ENCODE results near the gene SAFB. TPM values are rescaled to one million over a fixed set of nuclear protein-coding genes. Genes with fewer than 3 reads are reported as not detected.

Gene SAFB
- total RNA-seq: 10 to 100 TPM; 31.2 to 45.7 (median 32.8) TPM
- long read RNA-seq, partial matches to known transcripts: 4 of 10 reads
- long read RNA-seq, other reads (novel, unspliced or antisense): 2 of 10 reads

- Histone ChIP-seq H3K9me3 (no peaks in the 10 kb centered on the region), H3K4me1 (peaks cover 0 to 53% (median 18%) of the 10 kb centered on the region in 4 donors), H3K27me3 (no peaks in the 10 kb centered on the region), H3K27ac (peak within 1 kb of the TSS; percentile 90 to 96 (median 95)), H3K36me3 (peaks cover 0 to 49% (median 15%) of the 10 kb centered on the region in 4 donors), H3K4me3 (peak within 1 kb of the TSS; percentile 95 to 100 (median 96))
- peak; percentile 91 to 94 (median 92) for ATAC-seq
- intact Hi-C loops (cut with DNase I): no loop called here
- WGBS (ENCODE audit: insufficient coverage, low coverage, low lambda C conversion rate, missing lambda C conversion rate): 0% methylated on average over 16 of the region's 116 CpGs
- TF ChIP-seq, protein P1, sequence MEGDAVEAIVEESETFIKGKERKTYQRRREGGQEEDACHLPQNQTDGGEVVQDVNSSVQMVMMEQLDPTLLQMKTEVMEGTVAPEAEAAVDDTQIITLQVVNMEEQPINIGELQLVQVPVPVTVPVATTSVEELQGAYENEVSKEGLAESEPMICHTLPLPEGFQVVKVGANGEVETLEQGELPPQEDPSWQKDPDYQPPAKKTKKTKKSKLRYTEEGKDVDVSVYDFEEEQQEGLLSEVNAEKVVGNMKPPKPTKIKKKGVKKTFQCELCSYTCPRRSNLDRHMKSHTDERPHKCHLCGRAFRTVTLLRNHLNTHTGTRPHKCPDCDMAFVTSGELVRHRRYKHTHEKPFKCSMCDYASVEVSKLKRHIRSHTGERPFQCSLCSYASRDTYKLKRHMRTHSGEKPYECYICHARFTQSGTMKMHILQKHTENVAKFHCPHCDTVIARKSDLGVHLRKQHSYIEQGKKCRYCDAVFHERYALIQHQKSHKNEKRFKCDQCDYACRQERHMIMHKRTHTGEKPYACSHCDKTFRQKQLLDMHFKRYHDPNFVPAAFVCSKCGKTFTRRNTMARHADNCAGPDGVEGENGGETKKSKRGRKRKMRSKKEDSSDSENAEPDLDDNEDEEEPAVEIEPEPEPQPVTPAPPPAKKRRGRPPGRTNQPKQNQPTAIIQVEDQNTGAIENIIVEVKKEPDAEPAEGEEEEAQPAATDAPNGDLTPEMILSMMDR (IDR thresholded peaks at IDR 0.05): no peak
- TF ChIP-seq POLR2A (IDR thresholded peaks at IDR 0.05): peak; percentile 90
- DNase-seq: peak; percentile 99 to 100 (median 100)
Observed at GRCh38 chr19:5622465-5623396, at the start of gene SAFB, which contains the start of gene SAFB2. SAFB (plus strand) TSS chr19:5623083; CDS start chr19:5623206, 123 bp downstream. SAFB2 (minus strand) TSS chr19:5622776; CDS start chr19:5622715, 61 bp downstream.

- DNase-seq (no peak), ATAC-seq (no peak)
- no peak overlapping the region for H3K4me3 ChIP-seq
- H3K36me3 ChIP-seq: no peaks in the 10 kb centered on the region
- H3K9me3 ChIP-seq: no peaks in the 10 kb centered on the region
- no peak overlapping the region for H3K27ac ChIP-seq
- no peak for TF ChIP-seq POLR2A (IDR thresholded peaks at IDR 0.05)
- TF ChIP-seq, protein P1 (IDR thresholded peaks at IDR 0.05): no peak
- WGBS (ENCODE audit: insufficient coverage, low coverage, low lambda C conversion rate, missing lambda C conversion rate): 87% methylated on average over 5 of the region's 6 CpGs
- no peaks in the 10 kb centered on the region for H3K27me3 ChIP-seq
- no peaks in the 10 kb centered on the region for H3K4me1 ChIP-seq
- intact Hi-C loops (cut with DNase I): loop anchor here in 1 of 2 donors (5.0 kb wide), 1 partner anchor 203 kb away; no protein-coding TSS in a partner anchor
Observed at GRCh38 chr19:5575590-5575989, 47.3 kb upstream of the SAFB start.

DNA sequence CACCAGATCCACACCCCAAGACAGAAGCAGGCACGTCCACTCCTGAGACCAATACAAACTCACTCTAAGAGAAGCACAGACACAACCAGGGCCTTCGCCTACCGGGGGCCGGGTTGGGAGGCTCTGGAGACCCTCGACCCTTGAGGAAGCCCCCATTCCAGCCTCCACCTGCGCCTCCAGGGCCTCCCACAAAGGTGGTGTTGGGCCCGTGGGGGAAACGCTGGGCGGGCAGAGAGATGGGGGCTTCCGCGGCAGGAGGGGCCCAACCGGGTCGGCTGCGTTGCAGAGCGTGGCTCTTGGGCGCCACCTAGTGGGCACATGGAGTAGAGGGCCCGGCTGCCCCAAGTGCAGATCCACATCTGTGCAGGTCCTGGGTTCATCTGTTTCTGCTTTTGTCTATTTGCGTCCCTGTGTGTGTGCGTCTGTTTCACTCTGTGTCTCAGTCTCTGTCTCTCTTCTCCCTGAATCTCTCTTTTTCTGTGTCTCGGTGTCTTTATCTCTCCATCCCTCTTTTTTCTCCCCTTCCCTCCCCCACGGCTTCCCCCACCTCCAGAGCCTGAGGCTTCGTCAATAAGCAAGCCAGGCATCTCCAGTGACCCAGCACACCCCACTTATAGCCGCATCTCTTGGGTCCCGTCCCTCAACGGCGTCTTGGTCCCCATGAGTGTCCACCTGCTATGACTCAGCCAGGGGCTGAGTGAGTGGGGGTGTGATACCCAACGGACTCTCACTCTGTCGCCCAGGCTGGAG lies 44.6 kb upstream of the SAFB start:
- H3K27ac ChIP-seq: no peak overlapping the region
- 11% methylated on average over 18 of the region's 28 CpGs for WGBS (ENCODE audit: insufficient coverage, low coverage, low lambda C conversion rate, missing lambda C conversion rate)
- TF ChIP-seq, protein P1 (IDR thresholded peaks at IDR 0.05): peak; percentile 90 to 99 (median 99)
- no peak for TF ChIP-seq POLR2A (IDR thresholded peaks at IDR 0.05)

DNA sequence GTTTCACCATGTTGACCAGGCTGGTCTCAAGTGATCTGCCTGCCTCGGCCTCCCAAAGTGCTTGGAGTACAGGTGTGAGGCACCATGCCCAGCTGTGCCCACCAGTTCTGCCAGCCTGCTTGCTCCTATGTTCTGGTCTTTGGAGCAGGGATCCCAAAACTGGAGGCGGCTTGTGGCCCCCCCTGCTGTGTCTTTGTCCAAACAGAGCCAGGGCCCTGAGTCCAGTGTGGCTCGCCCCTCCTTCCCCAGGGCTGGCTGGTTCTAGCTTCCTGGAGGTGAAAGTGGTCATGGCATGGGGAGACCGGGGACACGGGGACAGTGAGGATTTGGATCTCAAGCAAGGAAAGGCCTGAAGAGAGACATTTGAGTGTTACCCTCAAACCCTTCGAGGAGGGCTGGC lies 43.6 kb upstream of the SAFB start:
- WGBS (ENCODE audit: insufficient coverage, low coverage, low lambda C conversion rate, missing lambda C conversion rate): 50% methylated on average over 1 of the region's 6 CpGs
- H3K4me3 ChIP-seq: no peak overlapping the region
- intact Hi-C loops (cut with DNase I): loop anchor here in 1 of 2 donors (5.0 kb wide), 1 partner anchor 207 kb away; no protein-coding TSS in a partner anchor
- H3K4me1 ChIP-seq: peaks cover 0 to 4% (median 0%) of the 10 kb centered on the region in 4 donors
- ATAC-seq: no peak
- H3K27me3 ChIP-seq: no peaks in the 10 kb centered on the region
- DNase-seq: no peak
- H3K9me3 ChIP-seq: no peaks in the 10 kb centered on the region
- TF ChIP-seq, protein P1 (IDR thresholded peaks at IDR 0.05): no peak
- no peak for TF ChIP-seq POLR2A (IDR thresholded peaks at IDR 0.05)
- H3K36me3 ChIP-seq: no peaks in the 10 kb centered on the region
- H3K27ac ChIP-seq: no peak overlapping the region

More for the DNA sequence above, 44.6 kb upstream of the SAFB start:
- DNase-seq (peak; percentile 67 to 73 (median 69)), ATAC-seq (peak; percentile 82 to 91 (median 89))
- Histone ChIP-seq H3K27me3 (no peaks in the 10 kb centered on the region), H3K4me1 (peaks cover 0 to 4% (median 0%) of the 10 kb centered on the region in 4 donors), H3K36me3 (no peaks in the 10 kb centered on the region), H3K9me3 (no peaks in the 10 kb centered on the region), H3K4me3 (no peak overlapping the region)
- intact Hi-C loops (cut with DNase I): loop anchor here in 1 of 2 donors (5.0 kb wide), 1 partner anchor 206 kb away; no protein-coding TSS in a partner anchor
